H9 (cell line): ENCODE data around the gene ENGASE. TPM values are rescaled to one million over a fixed set of nuclear protein-coding genes. Genes with fewer than 3 reads are reported as not detected.

Experiments
- DNase-seq: peaks from one replicate; pipeline ENCODE4 v3.0.0-alpha.2; 2017
- H2AFZ ChIP-seq: one replicate; pipeline ENCODE4 v1.6.1; 2013; ENCODE audit warnings: mild to moderate bottlenecking, low read length, control low read depth, moderate library complexity
- H2AK5ac ChIP-seq: 2 replicates; pipeline ENCODE4 v1.6.1; 2013; ENCODE audit warnings: low read length, control low read depth, mixed read lengths; ENCODE audit not compliant: insufficient read length
- H2BK120ac ChIP-seq: one replicate; pipeline ENCODE4 v1.6.1; 2013; ENCODE audit warnings: low read depth, mild to moderate bottlenecking, low read length, control low read depth, inconsistent platforms; ENCODE audit not compliant: poor library complexity, severe bottlenecking
- H2BK12ac ChIP-seq: 2 replicates; pipeline ENCODE4 v1.6.1; 2013; ENCODE audit warnings: low read length, control low read depth, mixed read lengths, low read depth; ENCODE audit not compliant: insufficient read length
- H2BK15ac ChIP-seq: 2 replicates; pipeline ENCODE4 v1.6.1; 2013; ENCODE audit warnings: low read depth, low read length, control low read depth
- H2BK20ac ChIP-seq: one replicate; pipeline ENCODE4 v1.6.1; 2013; ENCODE audit warnings: low read depth, mild to moderate bottlenecking, low read length, control low read depth, inconsistent platforms; ENCODE audit not compliant: poor library complexity, severe bottlenecking
- H2BK5ac ChIP-seq: 2 replicates; pipeline ENCODE4 v1.6.1; 2013; ENCODE audit warnings: low read length, control low read depth, mixed read lengths; ENCODE audit not compliant: insufficient read length
- H3K14ac ChIP-seq: 2 replicates; pipeline ENCODE4 v1.6.1; 2013; ENCODE audit warnings: low read length, control low read depth; ENCODE audit not compliant: insufficient read depth
- H3K18ac ChIP-seq: 2 replicates; pipeline ENCODE4 v1.6.1; 2013; ENCODE audit warnings: low read depth, mild to moderate bottlenecking, mixed read lengths, low read length, control low read depth; ENCODE audit not compliant: insufficient read length
- H3K23ac ChIP-seq: 2 replicates; pipeline ENCODE4 v1.6.1; 2013; ENCODE audit warnings: low read length, control low read depth, mixed read lengths, low read depth; ENCODE audit not compliant: insufficient read length
- H3K23me2 ChIP-seq: 2 replicates; pipeline ENCODE4 v1.6.1; 2013; ENCODE audit warnings: low read depth, mild to moderate bottlenecking, mixed read lengths, low read length, control low read depth; ENCODE audit not compliant: insufficient read length, poor library complexity, severe bottlenecking
- H3K27ac ChIP-seq: 2 replicates; pipeline ENCODE4 v1.5.1; 2013; ENCODE audit warnings: low read length, control low read depth, mixed read lengths, low read depth; ENCODE audit not compliant: insufficient read length
- H3K27me3 ChIP-seq: 2 replicates; pipeline ENCODE4 v1.6.1; 2013; ENCODE audit warnings: low read length, control low read depth, inconsistent platforms; ENCODE audit not compliant: insufficient read depth
- H3K4ac ChIP-seq: 2 replicates; pipeline ENCODE4 v1.6.1; 2013; ENCODE audit warnings: low read depth, mild to moderate bottlenecking, control low read depth, inconsistent platforms, low read length, moderate library complexity
- H3K4me1 ChIP-seq: 2 replicates; pipeline ENCODE4 v1.6.1; 2013; ENCODE audit warnings: low read length, control low read depth, inconsistent platforms; ENCODE audit not compliant: insufficient read depth
- H3K4me2 ChIP-seq: 2 replicates; pipeline ENCODE4 v1.6.1; 2013; ENCODE audit warnings: low read length, control low read depth, mixed read lengths; ENCODE audit not compliant: insufficient read length, insufficient read depth
- H3K56ac ChIP-seq: 2 replicates; pipeline ENCODE4 v1.6.1; 2013; ENCODE audit warnings: low read depth, mild to moderate bottlenecking, mixed read lengths, low read length, control low read depth; ENCODE audit not compliant: insufficient read length
- H3K79me1 ChIP-seq: 2 replicates; pipeline ENCODE4 v1.6.1; 2013; ENCODE audit warnings: low read depth, mild to moderate bottlenecking, moderate library complexity, low read length, control low read depth, inconsistent platforms; ENCODE audit not compliant: insufficient read depth, poor library complexity, severe bottlenecking
- H3K79me2 ChIP-seq: 2 replicates; pipeline ENCODE4 v1.6.1; 2013; ENCODE audit warnings: low read length, control low read depth, inconsistent platforms; ENCODE audit not compliant: insufficient read depth
- H3K9ac ChIP-seq: 2 replicates; pipeline ENCODE4 v1.6.1; 2013; ENCODE audit warnings: low read length, control low read depth, mixed read lengths; ENCODE audit not compliant: insufficient read length; ENCODE audit errors: extremely low read depth
- H3K9me3 ChIP-seq: one replicate; pipeline ENCODE4 v1.6.1; 2013; ENCODE audit warnings: low read depth, low read length, inconsistent platforms; ENCODE audit not compliant: control insufficient read depth
- H3T11ph ChIP-seq: one replicate; pipeline ENCODE4 v1.6.1; 2013; ENCODE audit warnings: mild to moderate bottlenecking, low read length, control low read depth, inconsistent platforms
- H4K20me1 ChIP-seq: one replicate; pipeline ENCODE4 v1.6.1; 2013; ENCODE audit not compliant: control insufficient read depth, insufficient read length, insufficient read depth
- H4K5ac ChIP-seq: 2 replicates; pipeline ENCODE4 v1.6.1; 2013; ENCODE audit warnings: low read depth, mild to moderate bottlenecking, mixed read lengths, low read length, control low read depth; ENCODE audit not compliant: insufficient read length
- H4K8ac ChIP-seq: replicated peaks from 2 replicates; pipeline ENCODE4 v1.6.1; 2013; ENCODE audit warnings: low read length, control low read depth, mixed read lengths, low read depth; ENCODE audit not compliant: insufficient read length
- H4K91ac ChIP-seq: 2 replicates; pipeline ENCODE4 v1.6.1; 2013; ENCODE audit warnings: low read depth, mild to moderate bottlenecking, moderate library complexity, mixed read lengths, low read length, control low read depth; ENCODE audit not compliant: insufficient read length
- H3K27ac Mint-ChIP-seq, 3 experiments: 2 replicates in 2 of 3; 3 replicates in 1 of 3; pipeline ENCODE4 v1.8.0; 2020 to 2021; ENCODE audit warnings: mixed read lengths in 3 of 3, mild to moderate bottlenecking in 1 of 3, moderate library complexity in 1 of 3
- H3K27me3 Mint-ChIP-seq: 2 replicates; pipeline ENCODE4 v1.8.0; 2021; ENCODE audit warnings: low read depth, mild to moderate bottlenecking, moderate library complexity, mixed read lengths
- H3K36me3 Mint-ChIP-seq, 3 experiments: 2 replicates in 2 of 3; 3 replicates in 1 of 3; pipeline ENCODE4 v1.8.0; 2020 to 2021; ENCODE audit warnings: low read depth in 3 of 3, mixed read lengths in 3 of 3; ENCODE audit not compliant: insufficient read depth in 1 of 3
- H3K4me1 Mint-ChIP-seq, 2 experiments: 2 replicates each; pipeline ENCODE4 v1.8.0; 2020; ENCODE audit warnings: mixed read lengths in 2 of 2
- H3K4me3 Mint-ChIP-seq, 2 experiments: 2 replicates in 1 of 2; 3 replicates in 1 of 2; pipeline ENCODE4 v1.8.0; 2020 to 2021; ENCODE audit warnings: mild to moderate bottlenecking in 2 of 2, mixed read lengths in 2 of 2, moderate library complexity in 1 of 2
- H3K9me3 Mint-ChIP-seq, 2 experiments: 2 replicates in 1 of 2; 3 replicates in 1 of 2; pipeline ENCODE4 v1.8.0; 2020; ENCODE audit warnings: mild to moderate bottlenecking in 2 of 2, mixed read lengths in 2 of 2, moderate library complexity in 1 of 2
- CTCF ChIP-seq: fragments of 200-600 bp; sonication (generic); conservative IDR thresholded peaks from 3 replicates; pipeline ENCODE4 v1.8.0; 2021; ENCODE audit warnings: antibody characterized with exemption, mild to moderate bottlenecking
- WGBS: extraction: QIAGEN DNeasy Blood & Tissue Kit; methylation state at CpG from one replicate; pipeline ENCODE4 v1.1.7; 2013; ENCODE audit warnings: missing lambda C conversion rate, low lambda C conversion rate, mixed read lengths; ENCODE audit not compliant: insufficient read length; ENCODE audit errors: extremely low coverage; 5-methylcytosine and 5-hydroxymethylcytosine counted together
- total RNA-seq: library from RNA; stranded (reverse); gene quantifications from 2 replicates; pipeline ENCODE4 v1.2.1, GENCODE V29; 2021

The ENGASE gene
- total RNA-seq, 1 experiment from 2014 or later = 20.6 TPM

- H3K4me1 ChIP-seq = no peaks in the 10 kb centered on the region
- H2BK20ac ChIP-seq = no peak overlapping the region
- no peak overlapping the region for H3K23ac ChIP-seq
- H3K27me3 Mint-ChIP-seq = peaks cover 25% of the 10 kb centered on the region
- no peak overlapping the region for H3K9ac ChIP-seq
- no peak for TF ChIP-seq CTCF
- no peak overlapping the region for H2BK15ac ChIP-seq
- H3K14ac ChIP-seq = no peak overlapping the region
- no peak overlapping the region for H2BK12ac ChIP-seq
- H2AK5ac ChIP-seq = no peak overlapping the region
- no peak overlapping the region for H3K4ac ChIP-seq
- WGBS = no CpG with 5 or more reads among the region's 7 CpGs
- no peaks in the 10 kb centered on the region for H3K79me2 ChIP-seq
- no peak overlapping the region for H3K18ac ChIP-seq
- DNase-seq = no peak
- H4K5ac ChIP-seq = no peak overlapping the region
- no peak overlapping the region for H4K91ac ChIP-seq
- no peak overlapping the region for H3K4me3 Mint-ChIP-seq
- peaks cover 2% of the 10 kb centered on the region in 2 experiments; a peak in 3 of 4 replicates for H3K4me1 Mint-ChIP-seq
- no peak overlapping the region for H2BK5ac ChIP-seq
- H3K79me1 ChIP-seq = no peaks in the 10 kb centered on the region
- H2BK120ac ChIP-seq = no peak overlapping the region
- no peaks in the 10 kb centered on the region for H4K20me1 ChIP-seq
- no peaks in the 10 kb centered on the region for H3K9me3 ChIP-seq
- no peak overlapping the region for H3K56ac ChIP-seq
- H3K27me3 ChIP-seq = no peaks in the 10 kb centered on the region
- H3K27ac ChIP-seq = no peak overlapping the region
- H3K36me3 Mint-ChIP-seq = no peaks in the 10 kb centered on the region; a peak in 1 of 7 replicates
- H3K9me3 Mint-ChIP-seq = peaks cover 3 to 4% of the 10 kb centered on the region in 2 experiments; a peak in 4 of 5 replicates
- no peak overlapping the region for H4K8ac ChIP-seq
- H2AFZ ChIP-seq = no peak overlapping the region
- H3K23me2 ChIP-seq = no peaks in the 10 kb centered on the region
- H3T11ph ChIP-seq = no peak overlapping the region
- H3K27ac Mint-ChIP-seq = no peak overlapping the region
- no peak overlapping the region for H3K4me2 ChIP-seq
These were observed 11.9 kb upstream of the ENGASE start for GRCh38 chr17:79062691-79063090.
